Liver (tissue), 3 donors: ENCODE results near the gene CDH26.

Experiments
- CTCF ChIP-seq: fragments of 150-350 bp; IDR thresholded peaks from 2 replicates; pipeline ENCODE4 v1.5.1; 2017; ENCODE audit warnings: improper control_type of control experiment, low read depth, low read length; ENCODE audit not compliant: missing input control
- GABPA ChIP-seq, 2 donors: IDR thresholded peaks in 1 of 2; conservative IDR thresholded peaks in 1 of 2; 2 replicates each; pipeline ENCODE4 v1.6.1; 2016; ENCODE audit warnings: antibody characterized with exemption in 2 of 2, mild to moderate bottlenecking in 1 of 2, moderate library complexity in 1 of 2
- MAX ChIP-seq: IDR thresholded peaks from 2 replicates; pipeline ENCODE4 v1.6.1; 2016; ENCODE audit warnings: antibody characterized with exemption
- RAD21 ChIP-seq, 2 donors: IDR thresholded peaks; 2 replicates each; pipeline ENCODE4 v1.6.1; 2016; ENCODE audit warnings: antibody characterized with exemption in 2 of 2, mild to moderate bottlenecking in 2 of 2
- TAF1 ChIP-seq: conservative IDR thresholded peaks from 2 replicates; pipeline ENCODE4 v1.6.1; 2016; ENCODE audit warnings: antibody characterized with exemption, mild to moderate bottlenecking
- YY1 ChIP-seq: IDR thresholded peaks from 2 replicates; pipeline ENCODE4 v1.6.1; 2016; ENCODE audit warnings: antibody characterized with exemption, mild to moderate bottlenecking
- ZBTB33 ChIP-seq: IDR thresholded peaks from 2 replicates; pipeline ENCODE4 v1.6.1; 2016; ENCODE audit warnings: antibody characterized with exemption
- donor health status: healthy.
- donor health status: healthy.

- TF ChIP-seq CTCF = no peak
- TF ChIP-seq ZBTB33 = no peak
- no peak for TF ChIP-seq TAF1
- no peak for TF ChIP-seq RAD21 (IDR thresholded peaks at IDR 0.05)
- no peak for TF ChIP-seq YY1
- TF ChIP-seq GABPA (IDR thresholded peaks at IDR 0.05 in 1 of 2, conservative IDR thresholded peaks at IDR 0.05 in 1 of 2) = no peak
- TF ChIP-seq MAX = no peak
Measured at GRCh38 chr20:60000271-60001042, 42.2 kb downstream of the CDH26 start.
